Activated T-helper 2 cell treated with anti-CD3 and anti-CD28 coated beads, Interferon-gamma antibody, Interleukin-2, Interleukin-4, amounts not matched to agents 10 μg/mL and 5 μg/mL and 100 μg/mL, durations not matched to agents 14 hours and 24 hours and 36 hours (primary cell): ENCODE data around the gene UCHL5. TPM values are rescaled to one million over a fixed set of nuclear protein-coding genes. Genes with fewer than 3 reads are reported as not detected.

Source experiments
- DNase-seq: peaks from one replicate; pipeline ENCODE4 v3.0.0; 2021; ENCODE audit warnings: low spot score
- H3K27ac Mint-ChIP-seq: one replicate; pipeline ENCODE4 v1.8.0; 2021; ENCODE audit warnings: mixed read lengths
- H3K27me3 Mint-ChIP-seq: one replicate; pipeline ENCODE4 v1.8.0; 2021; ENCODE audit warnings: low read depth, mixed read lengths
- H3K36me3 Mint-ChIP-seq: one replicate; pipeline ENCODE4 v1.8.0; 2021; ENCODE audit warnings: low read depth, mixed read lengths
- H3K4me1 Mint-ChIP-seq: one replicate; pipeline ENCODE4 v1.8.0; 2021; ENCODE audit warnings: low read depth, mixed read lengths
- H3K4me3 Mint-ChIP-seq: one replicate; pipeline ENCODE4 v1.8.0; 2021; ENCODE audit warnings: low read depth, mild to moderate bottlenecking, moderate library complexity, mixed read lengths
- H3K9me3 Mint-ChIP-seq: one replicate; pipeline ENCODE4 v1.8.0; 2021; ENCODE audit warnings: mixed read lengths
- intact Hi-C: fragments of 100-400 bp; cut with micrococcal nuclease; formaldehyde crosslinking; loops from one replicate; pipeline ENCODE4 v1.15.1; 2023
- total RNA-seq: library from RNA; stranded (reverse); gene quantifications from 2 replicates; pipeline ENCODE4 v1.2.3, GENCODE V29; 2022

UCHL5 gene
- total RNA-seq, 1 donor from 2014 or later: 77.6 TPM

GRCh38 chr1:192967901-192968300, 91.3 kb downstream of the UCHL5 start:
- Mint-ChIP-seq H3K27me3 (no peaks in the 10 kb centered on the region), H3K36me3 (no peaks in the 10 kb centered on the region), H3K9me3 (no peaks in the 10 kb centered on the region), H3K4me3 (no peak overlapping the region), H3K4me1 (peaks cover 4% of the 10 kb centered on the region), H3K27ac (no peak overlapping the region)
- intact Hi-C loops: no loop called here
- DNase-seq: no peak

- DNase-seq: no peak
- H3K9me3 Mint-ChIP-seq: no peaks in the 10 kb centered on the region
- intact Hi-C loops: no loop called here
- no peak overlapping the region for H3K4me3 Mint-ChIP-seq
- peaks cover 8% of the 10 kb centered on the region for H3K4me1 Mint-ChIP-seq
- H3K27me3 Mint-ChIP-seq: no peaks in the 10 kb centered on the region
- H3K27ac Mint-ChIP-seq: no peak overlapping the region
- H3K36me3 Mint-ChIP-seq: no peaks in the 10 kb centered on the region
Measured at GRCh38 chr1:192967211-192967877, 91.8 kb downstream of the UCHL5 start.

- Mint-ChIP-seq H3K4me3 (no peak overlapping the region), H3K27ac (no peak overlapping the region), H3K27me3 (no peaks in the 10 kb centered on the region), H3K4me1 (peaks cover 8% of the 10 kb centered on the region), H3K36me3 (no peaks in the 10 kb centered on the region), H3K9me3 (no peaks in the 10 kb centered on the region)
- intact Hi-C loops: no loop called here
- DNase-seq: no peak
Measured at GRCh38 chr1:192966073-192966472, 93.1 kb downstream of the UCHL5 start.

- Mint-ChIP-seq H3K27me3 (no peaks in the 10 kb centered on the region), H3K27ac (no peak overlapping the region), H3K4me3 (no peak overlapping the region), H3K4me1 (peaks cover 10% of the 10 kb centered on the region), H3K9me3 (no peaks in the 10 kb centered on the region), H3K36me3 (no peaks in the 10 kb centered on the region)
- DNase-seq: no peak
- intact Hi-C loops: no loop called here
Measured at GRCh38 chr1:192962901-192963300, 96.3 kb downstream of the UCHL5 start.

Other genes with a start within 250 kb of the UCHL5 start
- gene RO60, start 252 bp upstream of the UCHL5 start, total RNA-seq: 71.4 and 72.7 TPM in 2 replicates
- 29.0 and 31.6 TPM in 2 replicates for gene GLRX2, start 46.1 kb upstream of the UCHL5 start, total RNA-seq
- gene CDC73, start 62.7 kb upstream of the UCHL5 start, total RNA-seq: 47.0 and 53.3 TPM in 2 replicates
- not detected in 2 replicates for gene B3GALT2, start 127.3 kb upstream of the UCHL5 start, total RNA-seq